GM23338 (cell line): ENCODE data around the gene ME3.

Experiments
- EZH2 ChIP-seq: fragments of 200-600 bp; sonication (generic); IDR thresholded peaks from one replicate; pipeline ENCODE4 v1.8.0; 2017; ENCODE audit warnings: antibody characterized with exemption, mild to moderate bottlenecking, low read depth; ENCODE audit not compliant: unreplicated experiment
- EZH2phosphoT487 ChIP-seq: fragments of 200-600 bp; sonication (generic); IDR thresholded peaks from one replicate; pipeline ENCODE4 v1.8.1; 2018; ENCODE audit warnings: antibody characterized with exemption; ENCODE audit not compliant: unreplicated experiment
- JUNB ChIP-seq: IDR thresholded peaks from one replicate; pipeline ENCODE4 v1.6.1; 2016; ENCODE audit warnings: antibody characterized with exemption; ENCODE audit not compliant: unreplicated experiment
- NANOG ChIP-seq: IDR thresholded peaks from 2 replicates; pipeline ENCODE4 v1.6.1; 2016; ENCODE audit warnings: antibody characterized with exemption, borderline replicate concordance
- POLR2AphosphoS5 ChIP-seq: IDR thresholded peaks from 2 replicates; pipeline ENCODE4 v1.6.1; 2016; ENCODE audit warnings: antibody characterized with exemption, low read depth
- TF ChIP-seq, protein P1 (sequence below), 2 experiments: fragments of 200-600 bp in 1 of 2; sonication (generic) in 1 of 2; conservative IDR thresholded peaks; 2 replicates each; pipeline versions ENCODE4 v1.5.1 to v1.6.1; 2016 to 2017; ENCODE audit warnings: antibody characterized with exemption in 2 of 2, low read depth in 2 of 2, mild to moderate bottlenecking in 2 of 2, moderate library complexity in 1 of 2
- TF ChIP-seq, protein P2 (sequence below): IDR thresholded peaks from 2 replicates; pipeline ENCODE4 v1.6.1; 2016; ENCODE audit warnings: antibody characterized with exemption
- TF ChIP-seq, protein P3 (sequence below): IDR thresholded peaks from one replicate; pipeline ENCODE4 v1.6.1; 2018; ENCODE audit warnings: antibody characterized with exemption; ENCODE audit not compliant: unreplicated experiment

DNA sequence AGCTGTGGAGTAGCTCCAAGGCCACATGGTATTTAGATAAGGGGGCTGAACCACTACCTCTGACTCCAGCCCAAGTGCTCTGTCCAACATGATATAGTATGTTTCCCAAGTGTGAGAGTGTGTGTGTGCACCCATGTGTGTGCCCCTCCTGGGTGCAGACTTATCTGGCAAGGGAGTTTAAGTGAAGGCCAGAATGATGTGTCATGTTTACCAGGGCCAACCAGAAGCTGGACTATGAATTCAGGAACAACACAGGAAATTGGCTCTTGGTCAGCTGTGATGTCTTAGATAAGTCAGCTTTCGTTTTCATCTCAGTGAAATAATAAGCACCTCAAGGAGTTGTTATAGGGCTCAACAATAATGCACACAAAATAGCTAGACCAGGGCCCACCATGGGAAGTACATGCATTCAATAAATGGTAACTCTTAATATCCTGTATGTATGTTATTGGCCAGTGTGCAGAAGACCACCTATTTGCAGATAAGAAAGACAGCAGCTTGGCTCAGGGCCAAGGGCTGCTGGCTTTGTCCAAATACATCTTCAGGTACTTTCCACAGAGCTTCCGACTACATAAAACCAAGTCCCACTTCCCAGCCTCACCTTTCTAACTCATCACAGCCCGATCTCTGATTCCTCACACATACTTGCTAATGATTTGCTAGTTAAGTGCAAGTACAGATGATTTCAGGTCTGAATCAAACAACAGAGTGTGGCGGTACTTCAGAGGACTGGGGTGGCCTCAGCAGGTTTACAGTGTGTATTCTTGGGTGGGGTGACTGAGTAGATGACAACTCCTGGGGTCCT, 120.9 kb downstream of the ME3 start:
- TF ChIP-seq, protein P1, sequence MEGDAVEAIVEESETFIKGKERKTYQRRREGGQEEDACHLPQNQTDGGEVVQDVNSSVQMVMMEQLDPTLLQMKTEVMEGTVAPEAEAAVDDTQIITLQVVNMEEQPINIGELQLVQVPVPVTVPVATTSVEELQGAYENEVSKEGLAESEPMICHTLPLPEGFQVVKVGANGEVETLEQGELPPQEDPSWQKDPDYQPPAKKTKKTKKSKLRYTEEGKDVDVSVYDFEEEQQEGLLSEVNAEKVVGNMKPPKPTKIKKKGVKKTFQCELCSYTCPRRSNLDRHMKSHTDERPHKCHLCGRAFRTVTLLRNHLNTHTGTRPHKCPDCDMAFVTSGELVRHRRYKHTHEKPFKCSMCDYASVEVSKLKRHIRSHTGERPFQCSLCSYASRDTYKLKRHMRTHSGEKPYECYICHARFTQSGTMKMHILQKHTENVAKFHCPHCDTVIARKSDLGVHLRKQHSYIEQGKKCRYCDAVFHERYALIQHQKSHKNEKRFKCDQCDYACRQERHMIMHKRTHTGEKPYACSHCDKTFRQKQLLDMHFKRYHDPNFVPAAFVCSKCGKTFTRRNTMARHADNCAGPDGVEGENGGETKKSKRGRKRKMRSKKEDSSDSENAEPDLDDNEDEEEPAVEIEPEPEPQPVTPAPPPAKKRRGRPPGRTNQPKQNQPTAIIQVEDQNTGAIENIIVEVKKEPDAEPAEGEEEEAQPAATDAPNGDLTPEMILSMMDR (conservative IDR thresholded peaks at IDR 0.05; ENCODE audit: low read depth in 2 of 2) = no peak
- TF ChIP-seq JUNB (no peak), EZH2 (no peak), EZH2phosphoT487 (no peak), POLR2AphosphoS5 (no peak), NANOG (no peak)
- TF ChIP-seq, protein P2, sequence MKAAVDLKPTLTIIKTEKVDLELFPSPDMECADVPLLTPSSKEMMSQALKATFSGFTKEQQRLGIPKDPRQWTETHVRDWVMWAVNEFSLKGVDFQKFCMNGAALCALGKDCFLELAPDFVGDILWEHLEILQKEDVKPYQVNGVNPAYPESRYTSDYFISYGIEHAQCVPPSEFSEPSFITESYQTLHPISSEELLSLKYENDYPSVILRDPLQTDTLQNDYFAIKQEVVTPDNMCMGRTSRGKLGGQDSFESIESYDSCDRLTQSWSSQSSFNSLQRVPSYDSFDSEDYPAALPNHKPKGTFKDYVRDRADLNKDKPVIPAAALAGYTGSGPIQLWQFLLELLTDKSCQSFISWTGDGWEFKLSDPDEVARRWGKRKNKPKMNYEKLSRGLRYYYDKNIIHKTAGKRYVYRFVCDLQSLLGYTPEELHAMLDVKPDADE = no peak
- TF ChIP-seq, protein P3, sequence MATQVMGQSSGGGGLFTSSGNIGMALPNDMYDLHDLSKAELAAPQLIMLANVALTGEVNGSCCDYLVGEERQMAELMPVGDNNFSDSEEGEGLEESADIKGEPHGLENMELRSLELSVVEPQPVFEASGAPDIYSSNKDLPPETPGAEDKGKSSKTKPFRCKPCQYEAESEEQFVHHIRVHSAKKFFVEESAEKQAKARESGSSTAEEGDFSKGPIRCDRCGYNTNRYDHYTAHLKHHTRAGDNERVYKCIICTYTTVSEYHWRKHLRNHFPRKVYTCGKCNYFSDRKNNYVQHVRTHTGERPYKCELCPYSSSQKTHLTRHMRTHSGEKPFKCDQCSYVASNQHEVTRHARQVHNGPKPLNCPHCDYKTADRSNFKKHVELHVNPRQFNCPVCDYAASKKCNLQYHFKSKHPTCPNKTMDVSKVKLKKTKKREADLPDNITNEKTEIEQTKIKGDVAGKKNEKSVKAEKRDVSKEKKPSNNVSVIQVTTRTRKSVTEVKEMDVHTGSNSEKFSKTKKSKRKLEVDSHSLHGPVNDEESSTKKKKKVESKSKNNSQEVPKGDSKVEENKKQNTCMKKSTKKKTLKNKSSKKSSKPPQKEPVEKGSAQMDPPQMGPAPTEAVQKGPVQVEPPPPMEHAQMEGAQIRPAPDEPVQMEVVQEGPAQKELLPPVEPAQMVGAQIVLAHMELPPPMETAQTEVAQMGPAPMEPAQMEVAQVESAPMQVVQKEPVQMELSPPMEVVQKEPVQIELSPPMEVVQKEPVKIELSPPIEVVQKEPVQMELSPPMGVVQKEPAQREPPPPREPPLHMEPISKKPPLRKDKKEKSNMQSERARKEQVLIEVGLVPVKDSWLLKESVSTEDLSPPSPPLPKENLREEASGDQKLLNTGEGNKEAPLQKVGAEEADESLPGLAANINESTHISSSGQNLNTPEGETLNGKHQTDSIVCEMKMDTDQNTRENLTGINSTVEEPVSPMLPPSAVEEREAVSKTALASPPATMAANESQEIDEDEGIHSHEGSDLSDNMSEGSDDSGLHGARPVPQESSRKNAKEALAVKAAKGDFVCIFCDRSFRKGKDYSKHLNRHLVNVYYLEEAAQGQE = no peak
